Measurements from ENCODE around the gene SCYGR5.
"Not testable (repeated sequence)": the region's sequence is repeated elsewhere in the genome, so short reads cannot be mapped to it uniquely, and the experiment has no call there.

DNA sequence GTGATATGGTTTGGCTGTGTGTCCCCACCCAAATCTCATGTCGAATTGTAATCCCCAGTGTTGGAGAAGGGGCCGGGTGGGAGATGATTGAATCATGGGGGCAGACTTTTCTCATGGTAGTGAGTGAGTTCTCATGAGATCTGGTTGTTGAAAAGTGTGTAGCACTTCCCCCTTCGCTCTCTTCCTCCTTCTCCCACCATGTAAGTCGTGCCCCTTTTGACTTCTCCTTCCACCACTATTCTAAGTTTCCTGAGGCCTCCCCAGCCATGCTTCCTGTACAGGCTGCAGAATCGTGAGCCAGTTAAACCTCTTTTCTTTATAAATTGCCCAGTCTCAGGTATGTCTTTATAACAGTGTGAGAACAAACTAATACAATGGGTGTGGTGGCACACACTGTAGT, 7.0 kb downstream of the SCYGR5 start:
- TF ChIP-seq POU5F1 (IDR thresholded peaks at IDR 0.05; ENCODE audit: low read depth, low read length); CTCF (IDR thresholded peaks at IDR 0.05; ENCODE audit: control extremely low read depth in 1 of 3, insufficient read depth in 1 of 3, low read depth in 1 of 3, low read length in 3 of 3): not testable (repeated sequence)
